Measurements from ENCODE around the gene ST8SIA1.
"Not testable (repeated sequence)": the region's sequence is repeated elsewhere in the genome, so short reads cannot be mapped to it uniquely, and the experiment has no call there.

ST8SIA1 gene

DNA sequence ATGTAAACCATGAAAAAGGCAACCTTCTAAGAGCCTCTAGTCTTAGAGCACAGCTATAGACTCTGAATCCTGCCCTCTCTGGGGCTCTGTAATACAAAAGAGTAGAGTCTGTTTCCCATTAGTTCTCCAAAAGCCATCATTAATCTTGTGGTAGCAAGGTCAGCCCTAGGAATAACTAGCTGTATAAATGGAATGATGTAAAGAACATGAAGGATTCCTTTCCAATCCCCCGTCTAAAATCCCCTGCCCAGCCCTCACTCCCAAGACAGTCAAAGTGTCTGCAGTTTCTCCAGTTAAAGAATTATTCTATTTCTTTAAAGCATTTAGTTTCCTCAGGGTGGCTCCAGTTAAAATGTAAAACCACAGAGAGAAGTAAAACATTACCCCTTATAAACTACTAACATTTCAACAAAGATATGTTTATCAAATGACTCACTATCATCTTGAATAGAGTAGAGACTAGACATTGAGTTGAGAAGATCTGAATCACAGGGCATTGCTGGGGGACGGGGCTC is 104.2 kb downstream of the ST8SIA1 start:
- DNase-seq = no peak

GRCh38 chr12:22229652-22230279 is 104.7 kb downstream of the ST8SIA1 start:
- DNase-seq = no peak

DNA sequence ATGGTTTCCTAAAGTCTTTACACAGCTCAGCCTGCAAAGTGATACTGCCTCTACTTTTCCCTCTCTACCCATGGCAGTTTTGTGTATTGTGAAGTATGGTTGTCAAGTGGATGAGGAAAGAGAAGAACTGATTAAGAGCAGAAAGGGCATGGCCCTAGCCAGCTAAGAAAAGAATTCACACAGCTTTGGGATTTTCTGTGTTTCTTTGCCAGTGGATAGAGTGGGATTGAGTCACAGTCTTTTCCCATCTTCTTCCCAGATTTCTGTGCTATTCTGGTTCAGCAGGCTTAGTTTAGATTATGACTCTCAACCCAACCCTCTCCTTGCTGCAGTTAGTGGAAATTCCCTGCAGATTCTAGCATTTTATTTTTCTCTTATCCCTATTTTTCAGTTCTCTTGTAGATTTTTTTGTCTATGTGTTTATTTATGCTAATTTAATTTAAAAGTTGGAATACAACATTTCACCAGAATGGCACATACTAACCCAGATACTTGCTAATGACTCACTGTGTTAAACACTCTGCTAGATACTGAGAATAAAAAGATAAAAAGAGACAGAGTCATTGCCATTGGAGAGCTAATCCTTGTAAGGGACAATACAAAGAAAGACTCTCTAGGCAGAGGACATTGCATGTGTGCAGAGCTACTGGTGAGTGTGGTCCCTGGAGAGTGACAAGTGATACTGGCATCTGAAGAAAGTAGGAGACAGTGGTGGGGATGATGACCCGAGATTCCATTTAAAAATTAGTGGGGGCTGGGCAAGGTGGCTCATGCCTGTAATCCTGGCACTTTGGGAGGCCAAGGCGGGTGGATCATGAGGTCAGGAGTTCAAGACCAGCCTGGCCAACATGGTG is 106.3 kb downstream of the ST8SIA1 start:
- no peak for DNase-seq

- DNase-seq = no peak
These were observed 111.2 kb downstream of the ST8SIA1 start for GRCh38 chr12:22223356-22223755.

GRCh38 chr12:22217556-22217955 is 117.0 kb downstream of the ST8SIA1 start:
- no peak for DNase-seq

DNA sequence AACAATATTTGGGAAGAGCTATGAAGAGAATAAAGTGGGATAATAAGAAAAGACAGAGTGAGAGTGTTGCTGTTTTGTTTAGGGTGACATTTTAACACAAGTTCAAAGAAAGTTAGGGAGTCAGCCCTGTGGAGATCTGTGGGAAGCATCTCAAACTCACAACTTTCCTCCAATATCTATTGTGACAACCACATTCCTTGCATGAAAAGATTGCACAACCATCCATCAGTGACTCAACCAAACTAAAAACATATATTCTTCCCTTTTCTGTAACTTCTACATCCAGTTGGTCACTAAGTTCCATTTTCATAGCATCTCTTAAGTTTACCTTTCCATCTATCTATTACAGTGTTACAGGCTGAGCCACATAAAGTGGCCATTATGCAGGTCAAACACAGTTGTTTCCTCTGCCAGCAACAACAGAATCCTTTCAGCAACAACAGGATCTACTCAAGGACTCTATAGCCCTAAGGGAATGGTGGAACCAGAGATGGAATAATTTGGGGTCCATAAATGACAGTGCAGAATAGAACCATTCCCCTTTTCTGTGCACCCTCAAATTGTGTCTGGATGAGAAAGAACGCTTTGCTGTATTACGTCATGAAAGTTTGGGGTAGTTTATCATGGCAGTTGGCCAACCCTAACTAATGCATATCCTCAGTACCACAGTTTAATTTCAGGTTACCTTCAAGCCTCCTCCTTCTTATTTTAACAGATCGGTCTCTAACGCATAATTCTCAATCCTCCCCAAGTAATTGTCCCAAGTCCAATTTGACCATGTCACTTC is 118.8 kb downstream of the ST8SIA1 start:
- no peak for DNase-seq

DNA sequence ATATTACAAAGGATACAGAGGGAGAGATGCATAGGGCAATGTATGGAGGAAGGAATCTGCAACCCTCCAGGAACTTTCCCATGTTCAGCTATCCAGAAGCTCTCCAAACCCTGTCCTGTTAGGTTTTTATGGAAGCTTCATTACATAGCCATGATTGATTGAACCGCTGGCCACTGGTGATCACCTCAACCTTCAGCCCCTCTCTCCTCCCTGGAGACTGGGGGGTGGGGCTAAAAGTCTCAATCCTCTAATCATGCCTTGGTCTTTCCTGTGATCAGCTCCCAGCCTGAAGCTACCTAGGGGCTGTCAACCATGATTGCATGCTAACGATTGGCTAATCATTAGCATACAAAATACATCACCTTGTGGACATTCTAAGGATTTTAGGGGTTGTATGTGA is 123.4 kb downstream of the ST8SIA1 start:
- DNase-seq = no peak

- DNase-seq = no peak
These were observed 125.1 kb downstream of the ST8SIA1 start for GRCh38 chr12:22209422-22209821.

GRCh38 chr12:22206111-22206728 is 128.3 kb downstream of the ST8SIA1 start:
- DNase-seq = no peak

DNA sequence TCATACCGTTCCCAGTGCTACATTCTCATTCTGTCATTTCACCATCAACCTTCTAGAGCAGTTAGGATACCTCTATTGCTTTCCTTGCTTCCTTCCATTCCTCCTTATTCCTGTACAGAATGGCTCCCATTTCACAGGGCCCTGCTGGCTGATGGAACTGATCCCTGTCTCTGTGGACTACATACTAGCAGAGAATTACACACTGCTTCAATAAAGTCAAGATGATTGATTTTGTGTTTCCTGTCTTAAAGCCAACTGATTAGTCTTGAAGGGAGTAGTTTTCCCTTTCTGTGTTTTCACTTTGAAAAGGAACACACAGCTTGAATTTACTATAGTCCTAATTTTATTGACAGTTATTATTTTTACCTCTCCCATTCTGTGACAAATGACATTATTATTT is 130.1 kb downstream of the ST8SIA1 start:
- no peak for DNase-seq

DNA sequence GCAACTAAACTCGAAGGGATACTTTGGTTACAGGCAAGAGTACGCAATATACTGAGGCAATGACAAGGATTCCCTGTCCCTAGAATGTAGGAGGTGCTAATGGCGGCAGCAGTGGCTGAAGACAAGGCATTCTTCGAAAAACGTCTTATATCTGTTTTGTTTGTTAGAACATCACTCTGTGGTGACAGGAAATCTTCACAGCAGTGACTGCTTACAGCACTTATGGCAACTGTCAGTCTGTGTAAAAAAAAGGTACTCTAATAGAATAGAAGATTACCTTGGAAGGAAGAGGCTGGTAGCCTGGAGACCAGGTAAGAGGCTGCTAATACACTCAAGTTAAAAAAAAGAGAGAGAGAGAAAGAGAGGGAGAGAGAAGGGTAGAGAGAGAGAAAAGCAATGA is 131.7 kb downstream of the ST8SIA1 start:
- no peak for DNase-seq

DNA sequence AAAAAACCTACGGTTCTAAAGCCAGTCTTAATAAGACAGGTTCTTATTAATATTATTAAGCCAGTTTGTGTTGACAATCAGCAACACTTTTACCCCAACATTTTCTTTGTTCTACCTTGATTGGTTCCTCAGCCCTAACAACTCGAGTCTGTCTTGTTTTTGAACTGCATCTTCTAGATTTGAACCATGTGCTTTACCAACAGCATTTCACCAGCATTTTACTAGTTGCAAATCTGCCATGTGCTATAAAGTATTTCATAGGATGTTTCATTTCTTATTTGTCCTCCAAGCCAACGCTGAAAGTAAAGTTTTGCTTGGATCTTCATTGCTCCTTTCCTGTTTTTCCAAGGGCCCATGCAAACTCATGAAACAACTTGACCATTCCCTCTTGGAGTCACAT is 133.4 kb downstream of the ST8SIA1 start:
- DNase-seq = no peak

DNA sequence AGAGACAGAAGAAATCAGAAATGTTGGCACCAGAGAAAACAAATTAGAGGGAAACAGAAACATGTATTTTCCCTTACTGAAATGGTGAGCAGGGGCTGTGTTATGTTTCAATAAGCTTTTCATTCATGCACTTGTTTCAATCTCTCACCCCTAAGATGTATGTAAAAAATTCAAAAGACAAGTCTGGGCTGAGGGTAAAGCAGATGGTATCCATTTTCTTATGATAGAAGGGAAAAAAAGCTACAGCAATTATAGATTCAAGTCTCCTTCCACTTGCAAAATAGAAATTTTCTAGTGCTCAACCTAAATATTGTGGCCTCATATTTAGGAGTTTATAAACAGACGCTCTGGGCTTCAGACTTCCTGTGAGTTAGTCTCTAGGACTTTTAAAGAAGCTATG is 138.3 kb downstream of the ST8SIA1 start:
- DNase-seq = no peak

GRCh38 chr12:22190969-22191368 is 143.5 kb downstream of the ST8SIA1 start:
- DNase-seq = no peak

DNA sequence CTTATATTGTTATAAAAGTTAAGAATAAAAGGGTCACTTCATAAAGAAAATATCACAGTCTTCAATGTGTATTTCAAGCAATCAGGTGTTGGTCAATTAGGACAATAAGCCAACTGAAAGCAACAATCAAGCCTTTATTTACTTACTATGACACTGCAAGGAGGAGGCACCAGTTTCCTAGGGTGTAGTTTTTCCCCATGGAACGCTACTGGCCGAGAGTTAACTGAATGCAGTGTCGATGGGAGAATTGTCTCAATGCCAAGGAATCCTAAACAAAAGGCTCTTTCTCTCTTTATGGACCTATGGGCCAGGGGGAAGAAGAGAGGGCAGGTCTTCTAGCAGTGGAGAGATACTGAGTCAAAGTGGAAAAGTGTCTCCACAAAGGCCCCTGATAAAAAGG is 146.1 kb downstream of the ST8SIA1 start:
- no peak for DNase-seq

DNA sequence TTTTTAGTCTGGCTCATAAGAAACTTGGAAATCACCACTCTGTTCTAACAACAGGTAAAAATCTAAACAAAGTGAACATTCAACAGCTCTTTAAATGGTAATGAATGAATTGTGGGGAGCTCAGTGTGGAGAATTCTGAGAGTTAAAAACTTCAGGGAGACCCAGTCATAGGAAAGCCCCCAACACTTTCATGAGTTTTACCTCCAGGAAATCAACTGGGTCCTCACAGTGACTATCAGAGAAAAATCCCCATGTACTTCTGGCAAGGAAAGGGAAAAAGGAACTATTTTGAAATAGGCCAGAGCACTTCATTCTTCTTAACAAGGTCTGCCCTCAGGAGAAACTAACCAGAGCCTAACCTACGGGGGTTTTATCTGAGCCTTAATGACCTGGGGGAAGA is 153.8 kb downstream of the ST8SIA1 start:
- no peak for DNase-seq

DNA sequence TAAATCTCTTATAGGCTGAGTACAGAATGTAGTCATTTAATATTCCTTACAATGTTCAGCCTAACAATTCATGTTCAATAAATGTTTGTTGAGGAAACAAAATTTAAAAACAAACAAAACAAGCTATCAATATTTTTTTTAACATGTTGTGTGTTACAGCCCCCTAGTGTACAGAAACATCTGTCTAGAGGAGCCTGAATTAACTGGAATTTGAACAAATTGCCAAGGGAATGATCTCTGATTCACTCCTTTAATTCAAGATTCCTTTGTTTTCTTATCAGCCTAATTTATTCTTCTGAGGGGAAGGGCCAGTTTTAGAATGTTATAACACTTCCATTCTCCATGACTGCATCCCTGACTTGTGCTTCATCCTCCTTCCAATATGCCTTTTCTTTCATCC is 161.3 kb downstream of the ST8SIA1 start:
- no peak for DNase-seq

DNA sequence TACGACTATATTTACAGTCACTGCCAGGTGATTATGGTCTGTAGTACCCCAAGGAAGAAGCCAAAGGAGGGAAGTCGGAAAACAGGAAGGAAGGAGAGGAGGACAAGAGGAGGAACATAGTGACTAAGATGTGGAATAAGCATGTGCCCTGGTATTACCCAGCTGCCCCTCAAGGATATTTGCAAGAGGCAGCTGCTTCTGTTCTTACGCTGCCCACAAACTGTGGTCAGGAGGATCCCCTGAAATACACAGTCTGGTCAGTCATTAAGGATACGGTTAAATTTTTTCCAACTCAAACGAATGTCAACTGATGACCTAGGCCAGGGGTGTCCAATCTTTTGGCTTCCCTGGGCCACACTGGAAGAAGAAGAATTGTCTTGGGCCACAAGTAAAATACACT is 162.0 kb downstream of the ST8SIA1 start:
- DNase-seq = no peak

GRCh38 chr12:22169376-22169775 is 165.1 kb downstream of the ST8SIA1 start:
- DNase-seq = no peak

DNA sequence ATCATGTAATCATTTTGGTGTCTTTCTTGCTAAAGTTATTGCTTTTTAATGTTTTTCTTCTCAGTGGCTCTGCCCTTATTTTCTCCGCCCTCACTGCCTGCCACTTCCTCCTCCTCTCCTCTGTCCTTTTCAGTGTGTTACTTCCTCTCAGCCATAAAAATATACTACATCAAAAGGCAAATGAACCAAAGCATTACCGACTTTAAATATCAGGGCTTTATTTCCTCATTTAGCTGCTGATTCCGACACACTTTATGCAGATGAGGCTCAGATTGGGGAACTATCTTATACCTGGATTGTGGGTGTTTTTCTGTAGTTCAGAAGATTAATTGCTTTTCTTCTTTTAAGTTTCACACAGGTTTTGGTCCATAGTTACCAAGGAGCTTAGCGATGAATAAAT is 170.4 kb downstream of the ST8SIA1 start:
- no peak for DNase-seq

- DNase-seq = no peak
These were observed 170.9 kb downstream of the ST8SIA1 start for GRCh38 chr12:22163594-22163993.

- no peak for DNase-seq
These were observed 174.0 kb downstream of the ST8SIA1 start for GRCh38 chr12:22160396-22161003.

GRCh38 chr12:22149286-22149685 is 185.2 kb downstream of the ST8SIA1 start:
- DNase-seq = not testable (repeated sequence)
